Neutrophil (primary cell): Measurements from ENCODE around the gene GTF2H1.

Experiments
- H3K27ac ChIP-seq: fragments of 200-600 bp; sonication (generic); 2 replicates; pipeline ENCODE4 v1.5.1; 2016; ENCODE audit warnings: mild to moderate bottlenecking, moderate library complexity
- H3K27me3 ChIP-seq: fragments of 200-600 bp; sonication (generic); 2 replicates; pipeline ENCODE4 v1.6.0; 2016; ENCODE audit warnings: mild to moderate bottlenecking
- H3K36me3 ChIP-seq: fragments of 200-600 bp; sonication (generic); 2 replicates; pipeline ENCODE4 v1.5.1; 2017
- H3K4me1 ChIP-seq, 2 experiments: fragments of 200-600 bp in 1 of 2; sonication (generic) in 1 of 2; 1 replicate in 1 of 2; 2 replicates in 1 of 2; pipeline versions ENCODE4 v1.5.1 to v1.6.1; 2013 to 2016; ENCODE audit warnings: low read depth in 1 of 2, low read length in 1 of 2, mild to moderate bottlenecking in 1 of 2, moderate library complexity in 1 of 2; ENCODE audit not compliant: control insufficient read depth in 1 of 2, insufficient read depth in 1 of 2
- H3K4me3 ChIP-seq, 2 experiments: fragments of 200-600 bp in 1 of 2; sonication (generic) in 1 of 2; 1 replicate in 1 of 2; 2 replicates in 1 of 2; pipeline ENCODE4 v1.5.1; 2013 to 2016; ENCODE audit warnings: low read depth in 1 of 2, low read length in 1 of 2, mild to moderate bottlenecking in 1 of 2, moderate library complexity in 1 of 2
- H3K9me3 ChIP-seq: fragments of 200-600 bp; sonication (generic); 2 replicates; pipeline ENCODE4 v1.5.1; 2016
- TF ChIP-seq, protein P1 (sequence below): fragments of 200-600 bp; sonication (generic); IDR thresholded peaks from 2 replicates; pipeline ENCODE4 v1.5.1; 2016; ENCODE audit warnings: antibody characterized with exemption

The GTF2H1 gene

DNA sequence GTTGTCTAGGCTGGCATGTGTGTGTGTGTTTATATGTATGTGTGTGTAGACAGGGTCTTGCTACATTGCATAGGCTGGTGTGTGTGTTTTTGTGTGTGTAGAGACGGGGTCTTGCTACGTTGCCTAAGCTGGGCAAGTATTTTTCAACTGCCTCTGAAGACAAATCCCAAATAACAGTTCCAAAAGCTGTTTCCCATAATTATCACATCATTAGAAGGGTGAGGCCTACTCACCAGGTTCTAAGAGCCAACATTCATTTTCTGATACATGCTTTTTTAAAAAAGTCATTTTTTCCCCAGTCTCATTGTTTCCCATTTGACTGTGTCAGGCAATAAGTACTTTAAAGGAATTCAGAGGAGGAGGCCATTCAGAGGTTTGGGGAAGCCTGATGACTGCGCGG, 33.5 kb upstream of the GTF2H1 start:
- no peak overlapping the region for H3K27ac ChIP-seq
- H3K9me3 ChIP-seq: no peaks in the 10 kb centered on the region
- peaks cover 95% of the 10 kb centered on the region for H3K36me3 ChIP-seq
- no peak overlapping the region for H3K4me3 ChIP-seq
- no peaks in the 10 kb centered on the region for H3K27me3 ChIP-seq
- no peaks in the 10 kb centered on the region for H3K4me1 ChIP-seq
- TF ChIP-seq, protein P1, sequence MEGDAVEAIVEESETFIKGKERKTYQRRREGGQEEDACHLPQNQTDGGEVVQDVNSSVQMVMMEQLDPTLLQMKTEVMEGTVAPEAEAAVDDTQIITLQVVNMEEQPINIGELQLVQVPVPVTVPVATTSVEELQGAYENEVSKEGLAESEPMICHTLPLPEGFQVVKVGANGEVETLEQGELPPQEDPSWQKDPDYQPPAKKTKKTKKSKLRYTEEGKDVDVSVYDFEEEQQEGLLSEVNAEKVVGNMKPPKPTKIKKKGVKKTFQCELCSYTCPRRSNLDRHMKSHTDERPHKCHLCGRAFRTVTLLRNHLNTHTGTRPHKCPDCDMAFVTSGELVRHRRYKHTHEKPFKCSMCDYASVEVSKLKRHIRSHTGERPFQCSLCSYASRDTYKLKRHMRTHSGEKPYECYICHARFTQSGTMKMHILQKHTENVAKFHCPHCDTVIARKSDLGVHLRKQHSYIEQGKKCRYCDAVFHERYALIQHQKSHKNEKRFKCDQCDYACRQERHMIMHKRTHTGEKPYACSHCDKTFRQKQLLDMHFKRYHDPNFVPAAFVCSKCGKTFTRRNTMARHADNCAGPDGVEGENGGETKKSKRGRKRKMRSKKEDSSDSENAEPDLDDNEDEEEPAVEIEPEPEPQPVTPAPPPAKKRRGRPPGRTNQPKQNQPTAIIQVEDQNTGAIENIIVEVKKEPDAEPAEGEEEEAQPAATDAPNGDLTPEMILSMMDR: no peak

DNA sequence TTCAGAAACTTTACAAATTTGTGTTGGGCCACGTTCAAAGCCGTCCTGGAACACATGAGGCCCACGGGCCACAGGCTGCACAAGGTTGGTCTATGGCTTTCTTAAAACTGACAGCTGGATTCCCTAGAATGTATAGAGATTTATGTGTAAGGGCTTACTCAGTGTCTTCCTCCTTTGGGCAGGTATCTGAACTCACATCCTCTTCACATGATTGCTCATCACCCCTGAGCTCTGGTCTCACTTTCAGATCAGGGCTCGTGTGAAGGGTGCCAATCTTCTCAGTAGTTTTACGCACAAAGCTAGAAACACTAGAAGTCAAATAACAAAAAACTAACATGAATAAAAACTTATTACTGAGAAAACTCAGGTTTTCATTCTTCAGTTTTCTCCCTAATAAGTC, 27.5 kb upstream of the GTF2H1 start:
- H3K27me3 ChIP-seq: no peaks in the 10 kb centered on the region
- H3K4me1 ChIP-seq: no peaks in the 10 kb centered on the region
- TF ChIP-seq, protein P1: no peak
- H3K36me3 ChIP-seq: peaks cover 96% of the 10 kb centered on the region
- H3K4me3 ChIP-seq: no peak overlapping the region
- no peaks in the 10 kb centered on the region for H3K9me3 ChIP-seq
- H3K27ac ChIP-seq: no peak overlapping the region

DNA sequence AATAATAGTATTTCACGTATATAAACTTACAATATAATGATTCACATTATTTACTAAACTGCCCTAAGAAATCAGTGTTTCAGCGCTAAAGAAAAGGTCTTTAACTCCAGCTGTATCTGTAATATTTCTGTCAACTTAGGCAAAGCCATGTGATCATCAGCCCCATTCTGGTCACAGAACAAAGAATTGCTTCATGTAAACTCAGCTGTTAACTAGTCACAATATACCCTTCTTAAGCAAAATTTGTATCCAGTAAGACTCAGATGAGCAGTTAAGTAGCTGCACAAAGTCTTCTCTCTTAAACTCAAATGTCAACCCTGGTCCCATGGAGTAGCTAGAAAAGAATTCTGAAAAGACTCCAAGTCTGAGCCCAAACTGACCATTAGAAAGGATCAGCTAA, 27.1 kb upstream of the GTF2H1 start:
- TF ChIP-seq, protein P1: no peak
- no peak overlapping the region for H3K27ac ChIP-seq
- H3K9me3 ChIP-seq: no peaks in the 10 kb centered on the region

DNA sequence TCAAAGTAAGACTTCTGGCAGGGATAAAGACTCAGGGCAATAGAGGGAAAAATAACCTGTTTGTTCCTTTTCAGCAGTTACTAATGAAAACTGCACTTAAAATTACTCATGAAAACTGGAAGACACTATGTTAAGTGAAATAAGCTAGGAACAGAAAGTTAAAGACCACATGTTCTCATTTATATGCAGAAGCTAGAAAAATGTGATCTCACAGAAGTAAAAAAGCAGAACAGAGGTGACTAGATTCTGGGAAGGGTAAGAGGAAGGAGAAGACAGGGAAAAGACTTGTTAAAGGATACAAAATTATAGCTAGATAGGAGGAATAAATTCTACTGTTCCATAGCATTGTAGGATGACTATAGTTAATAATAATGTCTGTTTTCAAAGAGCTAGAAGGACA, 22.6 kb upstream of the GTF2H1 start:
- Histone ChIP-seq H3K4me3 (no peak overlapping the region), H3K4me1 (no peaks in the 10 kb centered on the region), H3K9me3 (no peaks in the 10 kb centered on the region), H3K27ac (no peak overlapping the region), H3K36me3 (peaks cover 82% of the 10 kb centered on the region), H3K27me3 (no peaks in the 10 kb centered on the region)
- TF ChIP-seq, protein P1: no peak

More for the DNA sequence above, 27.1 kb upstream of the GTF2H1 start:
- no peak overlapping the region for H3K4me3 ChIP-seq
- no peaks in the 10 kb centered on the region for H3K27me3 ChIP-seq
- no peaks in the 10 kb centered on the region for H3K4me1 ChIP-seq
- peaks cover 96% of the 10 kb centered on the region for H3K36me3 ChIP-seq

DNA sequence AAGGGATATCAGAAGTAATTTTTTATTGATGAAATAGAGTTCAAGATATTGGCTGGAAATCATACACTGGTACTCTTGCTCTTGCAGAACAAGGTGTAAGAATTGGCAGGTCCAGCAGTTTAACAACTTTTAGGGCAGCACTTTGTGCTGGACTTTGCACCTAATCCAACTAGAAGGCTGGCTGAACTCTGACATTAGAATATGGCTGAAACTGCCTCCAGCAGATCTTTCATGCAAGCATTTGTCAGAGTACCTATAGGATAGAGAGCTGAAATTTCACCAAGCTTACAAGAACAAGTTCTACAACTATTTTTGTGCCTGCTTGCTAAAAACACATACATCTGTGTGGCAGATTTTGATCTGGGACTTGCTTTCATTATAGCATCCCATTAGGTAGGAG, 17.6 kb upstream of the GTF2H1 start:
- H3K27ac ChIP-seq: no peak overlapping the region
- H3K4me3 ChIP-seq: no peak overlapping the region
- TF ChIP-seq, protein P1: no peak
- no peaks in the 10 kb centered on the region for H3K27me3 ChIP-seq
- no peaks in the 10 kb centered on the region for H3K4me1 ChIP-seq
- H3K36me3 ChIP-seq: peaks cover 77% of the 10 kb centered on the region
- no peaks in the 10 kb centered on the region for H3K9me3 ChIP-seq
